Hepatocyte (in vitro differentiated cells): ENCODE measurements around the gene RMP24.

ENCODE experiments used
- CTCF ChIP-seq: fragments of 200-600 bp; sonication (generic); IDR thresholded peaks from 2 replicates; pipeline ENCODE4 v1.5.1; 2016; ENCODE audit warnings: antibody characterized with exemption, mild to moderate bottlenecking; ENCODE audit not compliant: poor library complexity
- EZH2 ChIP-seq: fragments of 200-600 bp; sonication (generic); IDR thresholded peaks from 2 replicates; pipeline ENCODE4 v1.6.1; 2016; ENCODE audit warnings: antibody characterized with exemption, mild to moderate bottlenecking, borderline replicate concordance

- TF ChIP-seq CTCF, result no peak
- no peak for TF ChIP-seq EZH2
These were observed 38.5 kb upstream of the RMP24 start for GRCh38 chr18:35933982-35934381.
